Bronchial epithelial cell (primary cell): ENCODE data around the gene ELF3. TPM values are rescaled to one million over a fixed set of nuclear protein-coding genes. Genes with fewer than 3 reads are reported as not detected.
A peak's percentile ranks its signal among the peaks of the same experiment; 100 is the strongest.

Source experiments
- DNase-seq: peaks from one replicate; pipeline ENCODE4 v3.0.0-alpha.2; 2010; ENCODE audit warnings: low read depth
- FAIRE-seq: peaks from 2 replicates; lab custom pipeline; 2011; peaks lifted over from hg19 to GRCh38; lab: Jason Lieb, UNC
- H3K27me3 ChIP-seq: 2 replicates; pipeline ENCODE4 v1.5.1; 2011; ENCODE audit warnings: low read length; ENCODE audit not compliant: control insufficient read depth, insufficient read depth
- H3K36me3 ChIP-seq: 2 replicates; pipeline ENCODE4 v1.5.1; 2011; ENCODE audit warnings: low read length; ENCODE audit not compliant: control insufficient read depth, insufficient read depth
- H3K4me3 ChIP-seq: 2 replicates; pipeline ENCODE4 v1.5.1; 2011; ENCODE audit warnings: mild to moderate bottlenecking, low read depth, low read length, control low read depth
- total RNA-seq: library from RNA; depleted of rRNA; stranded (reverse); fragments of >200 nt; gene quantifications from 2 replicates; pipeline ENCODE4 v1.2.1, GENCODE V29; 2014
- TF ChIP-seq, protein P1 (sequence below): IDR thresholded peaks from 2 replicates; pipeline ENCODE4 v1.5.1; 2011; ENCODE audit warnings: mild to moderate bottlenecking, moderate library complexity, low read length, control low read depth, inconsistent platforms; ENCODE audit not compliant: insufficient read depth, severe bottlenecking

Gene ELF3
- total RNA-seq, 1 donor from 2014 or later: 66.1 TPM

DNA sequence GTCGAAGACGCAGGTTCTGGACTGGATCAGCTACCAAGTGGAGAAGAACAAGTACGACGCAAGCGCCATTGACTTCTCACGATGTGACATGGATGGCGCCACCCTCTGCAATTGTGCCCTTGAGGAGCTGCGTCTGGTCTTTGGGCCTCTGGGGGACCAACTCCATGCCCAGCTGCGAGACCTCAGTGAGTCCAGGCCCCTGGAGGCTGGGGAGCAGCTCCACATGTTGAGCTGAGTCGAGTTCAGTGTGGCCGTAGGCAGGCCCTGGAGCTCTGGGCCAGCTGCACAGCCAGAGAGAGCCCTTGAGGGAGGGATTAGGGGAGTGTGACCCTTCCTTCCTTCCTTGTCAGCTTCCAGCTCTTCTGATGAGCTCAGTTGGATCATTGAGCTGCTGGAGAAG is 1.6 kb downstream of the ELF3 start:
- FAIRE-seq (no peak), DNase-seq (no peak)
- TF ChIP-seq, protein P1, sequence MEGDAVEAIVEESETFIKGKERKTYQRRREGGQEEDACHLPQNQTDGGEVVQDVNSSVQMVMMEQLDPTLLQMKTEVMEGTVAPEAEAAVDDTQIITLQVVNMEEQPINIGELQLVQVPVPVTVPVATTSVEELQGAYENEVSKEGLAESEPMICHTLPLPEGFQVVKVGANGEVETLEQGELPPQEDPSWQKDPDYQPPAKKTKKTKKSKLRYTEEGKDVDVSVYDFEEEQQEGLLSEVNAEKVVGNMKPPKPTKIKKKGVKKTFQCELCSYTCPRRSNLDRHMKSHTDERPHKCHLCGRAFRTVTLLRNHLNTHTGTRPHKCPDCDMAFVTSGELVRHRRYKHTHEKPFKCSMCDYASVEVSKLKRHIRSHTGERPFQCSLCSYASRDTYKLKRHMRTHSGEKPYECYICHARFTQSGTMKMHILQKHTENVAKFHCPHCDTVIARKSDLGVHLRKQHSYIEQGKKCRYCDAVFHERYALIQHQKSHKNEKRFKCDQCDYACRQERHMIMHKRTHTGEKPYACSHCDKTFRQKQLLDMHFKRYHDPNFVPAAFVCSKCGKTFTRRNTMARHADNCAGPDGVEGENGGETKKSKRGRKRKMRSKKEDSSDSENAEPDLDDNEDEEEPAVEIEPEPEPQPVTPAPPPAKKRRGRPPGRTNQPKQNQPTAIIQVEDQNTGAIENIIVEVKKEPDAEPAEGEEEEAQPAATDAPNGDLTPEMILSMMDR: no peak
- H3K36me3 ChIP-seq: peaks cover 25% of the 10 kb centered on the region
- H3K4me3 ChIP-seq: peak overlapping the region; percentile 61
- H3K27me3 ChIP-seq: peaks cover 3% of the 10 kb centered on the region

DNA sequence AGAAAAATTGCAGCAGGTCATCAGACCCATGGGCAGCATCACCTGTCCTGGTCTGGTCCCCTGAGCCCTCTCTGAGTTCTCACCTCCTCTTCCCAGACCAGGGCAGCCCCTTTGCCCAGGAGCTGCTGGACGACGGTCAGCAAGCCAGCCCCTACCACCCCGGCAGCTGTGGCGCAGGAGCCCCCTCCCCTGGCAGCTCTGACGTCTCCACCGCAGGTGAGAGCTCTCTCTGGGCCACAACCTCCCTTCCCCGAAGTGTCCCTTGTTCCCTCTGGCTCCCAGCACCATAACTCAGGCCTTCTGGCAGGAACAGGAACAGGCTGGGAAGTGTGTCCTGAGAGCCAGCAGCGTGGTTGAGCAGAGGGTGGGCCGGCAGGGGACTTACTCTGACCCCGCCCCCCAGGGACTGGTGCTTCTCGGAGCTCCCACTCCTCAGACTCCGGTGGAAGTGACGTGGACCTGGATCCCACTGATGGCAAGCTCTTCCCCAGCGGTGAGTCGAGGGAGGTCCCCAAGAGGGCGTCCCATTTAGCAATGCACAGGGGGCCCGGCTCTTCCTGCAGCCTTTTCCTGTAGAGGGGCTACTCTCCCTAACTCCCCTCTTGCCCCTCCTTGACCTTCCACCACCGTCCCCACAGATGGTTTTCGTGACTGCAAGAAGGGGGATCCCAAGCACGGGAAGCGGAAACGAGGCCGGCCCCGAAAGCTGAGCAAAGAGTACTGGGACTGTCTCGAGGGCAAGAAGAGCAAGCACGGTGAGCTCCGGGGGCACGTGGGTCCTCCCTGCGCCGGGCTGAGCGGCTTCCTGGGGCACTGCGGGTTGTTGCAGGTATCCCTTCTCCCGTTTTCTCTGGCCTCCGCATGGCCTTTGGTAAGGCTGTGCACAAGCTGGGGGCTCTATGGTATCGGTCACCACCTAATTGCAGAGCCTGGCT is 2.4 kb downstream of the ELF3 start:
- H3K4me3 ChIP-seq: peak overlapping the region; percentile 61
- DNase-seq: no peak
- H3K36me3 ChIP-seq: peaks cover 25% of the 10 kb centered on the region
- no peak for FAIRE-seq
- H3K27me3 ChIP-seq: peaks cover 3% of the 10 kb centered on the region
- TF ChIP-seq, protein P1: no peak

DNA sequence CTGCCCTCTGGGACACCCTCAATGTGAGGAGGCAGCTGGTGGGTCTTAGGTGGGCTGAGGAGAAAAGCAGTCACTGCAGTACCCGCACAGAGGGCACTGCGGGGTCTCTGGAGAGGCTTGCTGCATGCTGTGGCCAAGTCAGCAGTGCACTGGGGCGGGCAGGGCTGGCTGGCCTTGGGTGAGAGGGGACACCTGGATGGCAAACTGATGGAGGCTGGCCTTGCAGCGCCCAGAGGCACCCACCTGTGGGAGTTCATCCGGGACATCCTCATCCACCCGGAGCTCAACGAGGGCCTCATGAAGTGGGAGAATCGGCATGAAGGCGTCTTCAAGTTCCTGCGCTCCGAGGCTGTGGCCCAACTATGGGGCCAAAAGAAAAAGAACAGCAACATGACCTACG is 3.2 kb downstream of the ELF3 start:
- DNase-seq (no peak), FAIRE-seq (no peak)
- Histone ChIP-seq H3K36me3 (peaks cover 25% of the 10 kb centered on the region), H3K4me3 (no peak overlapping the region), H3K27me3 (peaks cover 3% of the 10 kb centered on the region)
- TF ChIP-seq, protein P1: no peak

DNA sequence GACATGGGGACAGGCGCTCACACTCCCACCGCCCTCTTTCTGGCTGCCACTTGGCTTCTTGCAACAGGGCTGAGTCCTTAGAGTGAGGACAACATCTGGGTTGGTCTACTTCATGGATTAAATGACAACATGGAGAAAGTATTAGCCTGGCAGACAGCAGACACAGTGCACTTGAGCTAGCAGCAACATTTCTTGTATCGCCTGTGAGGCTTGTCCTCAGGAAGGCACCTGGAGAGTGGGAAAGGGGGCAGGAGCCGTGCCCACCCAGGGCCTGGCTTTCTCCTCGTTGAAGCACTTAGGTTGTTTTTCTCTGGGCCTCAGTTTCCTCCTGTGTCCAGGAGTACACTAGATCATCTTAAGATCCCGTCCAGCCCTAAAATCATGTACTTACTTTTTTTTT is 3.7 kb downstream of the ELF3 start:
- Histone ChIP-seq H3K4me3 (no peak overlapping the region), H3K27me3 (peaks cover 3% of the 10 kb centered on the region), H3K36me3 (peaks cover 25% of the 10 kb centered on the region)
- TF ChIP-seq, protein P1: no peak
- FAIRE-seq (no peak), DNase-seq (no peak)

DNA sequence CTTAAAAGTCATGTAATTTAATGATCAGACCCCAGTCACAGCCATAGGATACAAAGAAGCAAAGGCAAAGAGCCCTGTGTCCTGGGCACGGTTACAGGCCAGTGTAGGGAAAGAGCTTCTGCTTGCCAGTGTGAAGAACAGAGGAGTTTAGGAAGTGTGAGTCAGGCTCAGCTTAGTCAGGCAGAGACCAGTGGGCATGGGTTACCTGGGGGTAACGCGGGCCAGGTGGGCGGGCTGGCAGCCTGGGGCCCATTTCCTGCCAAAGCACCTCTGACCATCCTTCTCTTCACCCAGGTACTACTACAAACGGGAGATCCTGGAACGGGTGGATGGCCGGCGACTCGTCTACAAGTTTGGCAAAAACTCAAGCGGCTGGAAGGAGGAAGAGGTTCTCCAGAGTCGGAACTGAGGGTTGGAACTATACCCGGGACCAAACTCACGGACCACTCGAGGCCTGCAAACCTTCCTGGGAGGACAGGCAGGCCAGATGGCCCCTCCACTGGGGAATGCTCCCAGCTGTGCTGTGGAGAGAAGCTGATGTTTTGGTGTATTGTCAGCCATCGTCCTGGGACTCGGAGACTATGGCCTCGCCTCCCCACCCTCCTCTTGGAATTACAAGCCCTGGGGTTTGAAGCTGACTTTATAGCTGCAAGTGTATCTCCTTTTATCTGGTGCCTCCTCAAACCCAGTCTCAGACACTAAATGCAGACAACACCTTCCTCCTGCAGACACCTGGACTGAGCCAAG is 4.7 kb downstream of the ELF3 start:
- DNase-seq (peak; percentile 80), FAIRE-seq (no peak)
- TF ChIP-seq, protein P1: no peak
- peaks cover 25% of the 10 kb centered on the region for H3K36me3 ChIP-seq
- no peak overlapping the region for H3K4me3 ChIP-seq
- peaks cover 3% of the 10 kb centered on the region for H3K27me3 ChIP-seq
